UCSD-AML1 (cell line): Measurements from ENCODE around the gene CLDN20.
A peak's percentile ranks its signal among the peaks of the same experiment; 100 is the strongest.
"Not testable (repeated sequence)": the region's sequence is repeated elsewhere in the genome, so short reads cannot be mapped to it uniquely, and the experiment has no call there.

Experiments
- DNase-seq: peaks from one replicate; lab custom pipeline; 2025; ENCODE audit not compliant: unreplicated experiment; lab: John Stamatoyannopoulos, UW

Gene CLDN20

GRCh38 chr6:155310596-155310995 is 46.8 kb downstream of the CLDN20 start:
- DNase-seq: no peak

GRCh38 chr6:155311086-155311485 is 47.3 kb downstream of the CLDN20 start:
- no peak for DNase-seq

- no peak for DNase-seq
Measured at GRCh38 chr6:155311583-155311982, 47.8 kb downstream of the CLDN20 start.

- DNase-seq: not testable (repeated sequence)
Measured at GRCh38 chr6:155312950-155313349, 49.1 kb downstream of the CLDN20 start.

GRCh38 chr6:155313602-155314091 is 49.8 kb downstream of the CLDN20 start:
- DNase-seq: no peak

GRCh38 chr6:155314092-155314772 is 50.4 kb downstream of the CLDN20 start, which contains the start of gene TFB1M:
Gene TFB1M (minus strand): TSS chr6:155314484. CDS start chr6:155314428, 56 bp downstream.
- peak; percentile 99 for DNase-seq

GRCh38 chr6:155314773-155315515 is 51.1 kb downstream of the CLDN20 start:
- DNase-seq: no peak

- DNase-seq: no peak
Measured at GRCh38 chr6:155315516-155315871, 51.7 kb downstream of the CLDN20 start.

GRCh38 chr6:155316419-155316818 is 52.6 kb downstream of the CLDN20 start:
- no peak for DNase-seq

GRCh38 chr6:155317186-155317585 is 53.4 kb downstream of the CLDN20 start:
- no peak for DNase-seq

GRCh38 chr6:155319902-155320301 is 56.1 kb downstream of the CLDN20 start:
- no peak for DNase-seq

GRCh38 chr6:155324172-155324571 is 60.4 kb downstream of the CLDN20 start:
- DNase-seq: no peak

GRCh38 chr6:155324993-155325392 is 61.2 kb downstream of the CLDN20 start:
- DNase-seq: no peak

- no peak for DNase-seq
Measured at GRCh38 chr6:155325700-155326516, 62.1 kb downstream of the CLDN20 start.
